Pancreas (tissue), 10 donors: Measurements from ENCODE around the gene CLINT1. TPM values are rescaled to one million over a fixed set of nuclear protein-coding genes. Genes with fewer than 3 reads are reported as not detected.
A peak's percentile ranks its signal among the peaks of the same experiment; 100 is the strongest.

Source experiments
- ATAC-seq, 4 donors: fragments of 200-7000 bp; cut with Tn5 transposase; one replicate each; pipeline versions ENCODE4 v1.8.0 to v1.9.1; 2020; ENCODE audit warnings: mild to moderate bottlenecking in 4 of 4, moderate library complexity in 4 of 4
- DNase-seq, 6 donors: peaks; one replicate each; pipeline ENCODE4 v3.0.0-alpha.2; 2020
- FAIRE-seq: peaks from 2 replicates; lab custom pipeline; 2012; peaks lifted over from hg19 to GRCh38; lab: Jason Lieb, UNC
- H3K27ac ChIP-seq, 4 donors: fragments of 200-600 bp; sonication (generic); 1 replicate in 3 of 4; 2 replicates in 1 of 4; pipeline versions ENCODE4 v1.5.0 to v1.8.0; 2020
- H3K27me3 ChIP-seq, 4 donors: fragments of 200-600 bp; one replicate each; pipeline ENCODE4 v1.8.0; 2021
- H3K36me3 ChIP-seq, 3 donors: fragments of 200-600 bp; sonication (generic) in 1 of 3; one replicate each; pipeline versions ENCODE4 v1.5.0 to v1.8.0; 2020 to 2021
- H3K4me1 ChIP-seq, 3 donors: fragments of 200-600 bp; one replicate each; pipeline ENCODE4 v1.8.0; 2021
- H3K4me3 ChIP-seq, 4 donors: fragments of 200-600 bp; sonication (generic) in 2 of 4; one replicate each; pipeline versions ENCODE4 v1.5.0 to v1.8.0; 2020 to 2021
- H3K9me3 ChIP-seq, 4 donors: fragments of 200-600 bp; one replicate each; pipeline ENCODE4 v1.8.0; 2021
- WGBS, 2 donors: extraction: QIAGEN DNeasy Blood & Tissue Kit; methylation state at CpG; one replicate each; pipeline ENCODE4 v1.1.7; 2013; 5-methylcytosine and 5-hydroxymethylcytosine counted together
- intact Hi-C, 3 donors: fragments of 100-400 bp; cut with DNase I; formaldehyde crosslinking; loops; one replicate each; pipeline versions ENCODE4 v1.11.1 to v1.14.2; 2022
- polyA plus RNA-seq, 2 donors: library from polyadenylated mRNA; stranded (reverse); fragments of 200-250 nt; gene quantifications; one replicate each; pipeline ENCODE4 v1.2.3, GENCODE V29; 2013
- total RNA-seq, 6 donors: library from RNA; stranded (reverse); fragmentation: NEBNext Ultra II Directional in 4 of 6; extraction: Animal tissue kit (Norgen Biotek cat#: 25700) in 4 of 6; gene quantifications; one replicate each; pipeline versions ENCODE4 v1.2.1 to v1.2.4, GENCODE V29; 2021 to 2023
- TF ChIP-seq, protein P1 (sequence below), 4 donors: fragments of 200-600 bp; sonication (generic) in 3 of 4; IDR thresholded peaks; one replicate each; pipeline versions ENCODE4 v1.5.0 to v1.8.0; 2021; ENCODE audit warnings: antibody characterized with exemption in 4 of 4
- donor health status: healthy with polysubstance abuse.
- donor health status: DM: no; HTN: no; CAD: no; lungs with moderate emphysema.
- donor health status: DM: no; HTN: no; CAD: no.
- donor health status: control.
- donor health status: control.
- donor health status: Bipolar disorder and iron deficiency.
- donor health status: DM: yes; HTN: yes; CAD: no.
- donor health status: DM: no; HTN: no; CAD: no.
- donor health status: DM: no; HTN: no; CAD: no.
- donor health status: DM: yes; HTN: yes; CAD: no.

CLINT1 gene
- total and polyA plus RNA-seq, 8 donors = 23.5 to 62.5 (median 37.9) TPM

DNA sequence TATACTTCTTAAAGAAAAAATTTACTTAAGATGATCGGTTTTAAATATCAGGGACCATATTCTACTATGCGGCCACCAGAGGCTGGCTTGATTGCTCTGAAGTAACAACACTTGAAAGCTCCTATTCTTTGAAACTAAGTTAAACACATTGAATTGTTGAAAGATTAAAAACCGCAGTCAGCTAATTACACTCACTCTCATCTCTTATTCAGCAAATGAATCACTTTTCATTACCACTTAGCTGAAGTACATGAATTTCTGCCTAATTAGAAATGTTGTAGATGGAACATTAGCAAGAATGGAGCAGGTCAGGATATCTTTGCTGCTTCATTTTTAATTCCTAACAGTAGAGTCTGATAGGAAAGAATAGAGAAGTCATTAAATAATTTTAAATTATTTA, 73.1 kb downstream of the CLINT1 start:
- Histone ChIP-seq H3K36me3 (peaks cover 0 to 16% (median under 1%) of the 10 kb centered on the region in 3 donors), H3K4me3 (no peak overlapping the region), H3K9me3 (no peaks in the 10 kb centered on the region), H3K27ac (no peak overlapping the region), H3K4me1 (peaks cover 0 to 2% (median 0%) of the 10 kb centered on the region in 3 donors), H3K27me3 (no peaks in the 10 kb centered on the region)
- DNase-seq (no peak), ATAC-seq (no peak), FAIRE-seq (peak; percentile 60)
- TF ChIP-seq, protein P1, sequence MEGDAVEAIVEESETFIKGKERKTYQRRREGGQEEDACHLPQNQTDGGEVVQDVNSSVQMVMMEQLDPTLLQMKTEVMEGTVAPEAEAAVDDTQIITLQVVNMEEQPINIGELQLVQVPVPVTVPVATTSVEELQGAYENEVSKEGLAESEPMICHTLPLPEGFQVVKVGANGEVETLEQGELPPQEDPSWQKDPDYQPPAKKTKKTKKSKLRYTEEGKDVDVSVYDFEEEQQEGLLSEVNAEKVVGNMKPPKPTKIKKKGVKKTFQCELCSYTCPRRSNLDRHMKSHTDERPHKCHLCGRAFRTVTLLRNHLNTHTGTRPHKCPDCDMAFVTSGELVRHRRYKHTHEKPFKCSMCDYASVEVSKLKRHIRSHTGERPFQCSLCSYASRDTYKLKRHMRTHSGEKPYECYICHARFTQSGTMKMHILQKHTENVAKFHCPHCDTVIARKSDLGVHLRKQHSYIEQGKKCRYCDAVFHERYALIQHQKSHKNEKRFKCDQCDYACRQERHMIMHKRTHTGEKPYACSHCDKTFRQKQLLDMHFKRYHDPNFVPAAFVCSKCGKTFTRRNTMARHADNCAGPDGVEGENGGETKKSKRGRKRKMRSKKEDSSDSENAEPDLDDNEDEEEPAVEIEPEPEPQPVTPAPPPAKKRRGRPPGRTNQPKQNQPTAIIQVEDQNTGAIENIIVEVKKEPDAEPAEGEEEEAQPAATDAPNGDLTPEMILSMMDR (IDR thresholded peaks at IDR 0.05) = no peak
- 93 to 94% methylated on average over 3 of the region's 3 CpGs for WGBS, 2 donors
- intact Hi-C loops = no loop called here

DNA sequence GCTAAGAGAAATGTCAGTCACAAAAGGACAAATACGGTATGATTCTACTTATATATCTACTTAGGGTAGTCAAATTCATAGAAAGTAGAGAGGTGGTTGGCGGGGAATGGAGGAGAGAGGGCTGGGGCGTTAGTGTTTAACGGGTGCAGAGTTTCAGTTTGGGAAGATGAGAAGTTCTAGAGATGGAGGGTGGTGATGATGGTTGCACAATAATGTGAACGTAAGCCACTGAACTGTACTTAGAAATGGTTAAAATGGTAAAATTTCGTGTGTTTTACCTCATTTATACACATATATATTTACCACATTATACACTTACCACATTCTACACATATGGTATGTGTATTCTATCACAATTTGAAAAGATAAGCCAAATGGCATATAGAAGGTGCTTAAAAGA, 79.7 kb downstream of the CLINT1 start:
- intact Hi-C loops = no loop called here
- DNase-seq (no peak), ATAC-seq (no peak), FAIRE-seq (no peak)
- TF ChIP-seq, protein P1 (IDR thresholded peaks at IDR 0.05) = no peak
- WGBS, 2 donors = 68 to 74% methylated on average over 6 of the region's 6 CpGs
- H3K27ac ChIP-seq = no peak overlapping the region
- no peaks in the 10 kb centered on the region for H3K9me3 ChIP-seq
- H3K4me1 ChIP-seq = no peaks in the 10 kb centered on the region
- H3K4me3 ChIP-seq = no peak overlapping the region
- no peaks in the 10 kb centered on the region for H3K36me3 ChIP-seq
- H3K27me3 ChIP-seq = no peaks in the 10 kb centered on the region

DNA sequence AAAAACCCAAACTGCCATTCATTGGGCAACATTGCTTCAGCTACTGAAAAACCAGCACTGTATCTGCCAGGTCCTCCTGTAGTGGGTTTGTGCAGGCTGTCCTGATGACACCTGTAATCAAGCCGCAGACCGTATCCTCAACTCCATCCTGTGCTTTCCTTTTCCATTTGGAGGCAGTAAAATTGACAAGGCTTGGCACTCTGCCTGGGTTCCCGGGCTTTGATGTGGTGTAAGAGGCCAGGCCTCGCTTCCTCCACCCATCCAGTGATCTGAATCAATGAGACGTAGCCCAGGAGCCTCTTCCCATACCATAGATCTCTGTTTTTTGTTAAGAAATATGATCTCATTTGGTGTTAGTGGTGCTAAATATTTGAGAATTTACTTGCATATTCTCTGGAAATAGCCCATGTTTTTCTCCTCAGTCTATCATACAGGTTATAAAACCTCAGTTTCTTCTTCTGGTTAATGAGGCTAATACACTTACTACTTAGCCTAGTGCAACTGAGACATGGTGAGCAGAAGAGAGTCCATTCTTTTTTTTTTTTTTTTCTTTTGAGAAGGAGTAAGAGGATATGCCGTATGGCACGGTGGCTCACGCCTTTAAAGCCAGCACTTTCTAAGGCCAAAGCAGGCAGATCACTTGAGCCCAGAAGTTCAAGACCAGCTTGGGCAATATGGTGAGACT, 80.7 kb downstream of the CLINT1 start:
- intact Hi-C loops = no loop called here
- H3K4me1 ChIP-seq = no peaks in the 10 kb centered on the region
- H3K36me3 ChIP-seq = no peaks in the 10 kb centered on the region
- no peak for ATAC-seq
- H3K9me3 ChIP-seq = no peaks in the 10 kb centered on the region
- no peak for FAIRE-seq
- H3K27me3 ChIP-seq = no peaks in the 10 kb centered on the region
- no peak overlapping the region for H3K27ac ChIP-seq
- DNase-seq = no peak
- WGBS, 2 donors = 63 to 68% methylated on average over 8 of the region's 8 CpGs
- TF ChIP-seq, protein P1 (IDR thresholded peaks at IDR 0.05) = no peak
- no peak overlapping the region for H3K4me3 ChIP-seq

DNA sequence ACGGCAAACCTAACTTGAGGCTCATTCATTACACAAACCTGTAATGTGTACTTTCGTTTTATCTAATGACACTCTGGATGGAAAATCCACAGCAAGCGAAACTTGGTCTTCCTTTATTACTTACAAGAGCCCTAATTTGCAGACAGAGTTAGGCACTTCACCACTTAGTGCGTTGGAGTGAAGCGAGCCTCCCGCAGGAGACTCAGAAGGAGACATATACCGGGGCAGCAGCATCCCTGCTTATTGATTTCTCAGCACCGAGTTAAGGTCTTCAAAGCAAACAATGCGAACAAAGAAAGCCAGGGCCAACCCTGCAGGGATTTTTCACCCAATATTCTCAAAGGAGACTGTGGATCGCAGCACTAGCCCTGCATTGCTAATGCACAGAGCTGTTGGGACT, 86.8 kb downstream of the CLINT1 start:
- Histone ChIP-seq H3K9me3 (no peaks in the 10 kb centered on the region), H3K27ac (no peak overlapping the region), H3K27me3 (no peaks in the 10 kb centered on the region), H3K36me3 (no peaks in the 10 kb centered on the region), H3K4me1 (no peaks in the 10 kb centered on the region), H3K4me3 (no peak overlapping the region)
- intact Hi-C loops = no loop called here
- 62 to 67% methylated on average over 10 of the region's 10 CpGs for WGBS, 2 donors
- FAIRE-seq = no peak
- ATAC-seq = no peak
- TF ChIP-seq, protein P1 (IDR thresholded peaks at IDR 0.05) = no peak
- no peak for DNase-seq

DNA sequence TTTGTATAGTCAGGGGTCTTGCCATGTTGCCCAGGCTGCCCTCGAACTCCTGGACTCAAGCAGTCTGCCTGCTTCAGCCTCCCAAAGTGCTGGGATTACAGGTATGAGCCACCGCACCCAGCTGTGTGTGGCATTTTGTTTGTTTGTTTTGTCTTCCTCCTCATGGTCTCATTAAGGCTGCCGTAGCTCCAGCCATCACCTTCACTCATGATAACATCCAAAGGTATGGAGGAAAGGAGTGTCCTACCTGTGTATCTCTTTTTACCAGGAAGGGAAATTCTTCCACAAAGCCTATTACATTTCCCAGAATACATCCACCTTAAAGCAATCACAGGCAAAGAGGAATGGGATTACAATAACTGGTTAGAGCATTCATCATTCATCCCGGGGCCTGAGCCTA, 88.3 kb downstream of the CLINT1 start:
- no peak for FAIRE-seq
- Histone ChIP-seq H3K9me3 (no peaks in the 10 kb centered on the region), H3K27me3 (no peaks in the 10 kb centered on the region), H3K36me3 (no peaks in the 10 kb centered on the region), H3K4me3 (no peak overlapping the region), H3K27ac (no peak overlapping the region), H3K4me1 (no peaks in the 10 kb centered on the region)
- no peak for ATAC-seq
- TF ChIP-seq, protein P1 (IDR thresholded peaks at IDR 0.05) = no peak
- WGBS, 2 donors = 87 to 95% methylated on average over 4 of the region's 4 CpGs
- intact Hi-C loops = no loop called here
- DNase-seq = no peak
